Loucy (cell line): ENCODE measurements around the gene CABP4.
A peak's percentile ranks its signal among the peaks of the same experiment; 100 is the strongest.

Experiments
- H2AFZ ChIP-seq: fragments of 200-600 bp; sonication (generic); 2 replicates; pipeline ENCODE4 v1.6.0; 2016; ENCODE audit warnings: antibody characterized with exemption, mild to moderate bottlenecking, low read length, moderate library complexity
- H3F3A ChIP-seq: fragments of 200-600 bp; 2 replicates; pipeline ENCODE4 v1.6.0; 2016; ENCODE audit warnings: antibody characterized with exemption, low read depth, mild to moderate bottlenecking
- H3K27me3 ChIP-seq: fragments of 200-600 bp; sonication (generic); 2 replicates; pipeline ENCODE4 v1.6.1; 2014; ENCODE audit warnings: low read length, mild to moderate bottlenecking; ENCODE audit not compliant: insufficient read depth, poor library complexity, severe bottlenecking
- H3K36me3 ChIP-seq: fragments of 200-600 bp; sonication (generic); 2 replicates; pipeline ENCODE4 v1.6.1; 2016; ENCODE audit warnings: low read length; ENCODE audit not compliant: insufficient read depth
- H3K4me1 ChIP-seq: fragments of 200-600 bp; sonication (generic); 2 replicates; pipeline ENCODE4 v1.5.1; 2014; ENCODE audit warnings: low read length, mild to moderate bottlenecking; ENCODE audit not compliant: insufficient read depth, poor library complexity, severe bottlenecking
- H3K4me2 ChIP-seq: fragments of 200-600 bp; sonication (generic); 2 replicates; pipeline ENCODE4 v1.6.0; 2014; ENCODE audit warnings: antibody characterized with exemption, low read length, low read depth, mild to moderate bottlenecking; ENCODE audit not compliant: poor library complexity, severe bottlenecking
- H3K4me3 ChIP-seq: fragments of 200-600 bp; sonication (generic); 2 replicates; pipeline ENCODE4 v1.5.1; 2014; ENCODE audit warnings: low read length, mild to moderate bottlenecking, mixed read lengths; ENCODE audit not compliant: poor library complexity, severe bottlenecking
- H3K79me2 ChIP-seq: fragments of 200-600 bp; sonication (generic); 2 replicates; pipeline ENCODE4 v1.6.1; 2014; ENCODE audit warnings: low read length; ENCODE audit not compliant: insufficient read depth
- H3K9ac ChIP-seq: fragments of 200-600 bp; sonication (generic); 2 replicates; pipeline ENCODE4 v1.6.0; 2014; ENCODE audit warnings: mild to moderate bottlenecking, low read depth, low read length, moderate library complexity; ENCODE audit not compliant: poor library complexity, severe bottlenecking
- H3K9me2 ChIP-seq: fragments of 200-600 bp; sonication (generic); replicated peaks from 2 replicates; pipeline ENCODE4 v1.6.1; 2016; ENCODE audit warnings: low read depth, low read length, mixed read lengths
- H3K9me3 ChIP-seq: fragments of 200-600 bp; sonication (generic); 2 replicates; pipeline ENCODE4 v1.6.1; 2014; ENCODE audit warnings: mild to moderate bottlenecking, antibody characterized with exemption, low read length, low read depth; ENCODE audit not compliant: insufficient read depth
- H4K20me1 ChIP-seq: fragments of 200-600 bp; sonication (generic); 2 replicates; pipeline ENCODE4 v1.6.0; 2014; ENCODE audit warnings: antibody characterized with exemption, low read length, mild to moderate bottlenecking; ENCODE audit not compliant: insufficient read depth, poor library complexity, severe bottlenecking
- CTCF ChIP-seq: fragments of 200-600 bp; sonication (generic); conservative IDR thresholded peaks from 2 replicates; pipeline ENCODE4 v1.5.1; 2014; ENCODE audit warnings: mild to moderate bottlenecking, antibody characterized with exemption, low read length
- EZH2phosphoT487 ChIP-seq: fragments of 200-600 bp; IDR thresholded peaks from 2 replicates; pipeline ENCODE4 v1.6.1; 2018; ENCODE audit warnings: antibody characterized with exemption, mild to moderate bottlenecking, moderate library complexity, borderline replicate concordance

The CABP4 gene

GRCh38 chr11:67436459-67437081, 18.6 kb upstream of the CABP4 start:
- peak overlapping the region; percentile 100 for H3K4me3 ChIP-seq
- H3K4me2 ChIP-seq = peak overlapping the region; percentile 96

GRCh38 chr11:67437082-67437808, 17.9 kb upstream of the CABP4 start, which contains the start of gene PTPRCAP:
Gene PTPRCAP, minus strand, starts transcription at chr11:67437682. Its CDS starts 63 bp downstream, at chr11:67437619.
- peaks cover 46% of the 10 kb centered on the region for H4K20me1 ChIP-seq
- H3K9me2 ChIP-seq = no peaks in the 10 kb centered on the region
- H3K79me2 ChIP-seq = peaks cover 80% of the 10 kb centered on the region
- peaks cover 20% of the 10 kb centered on the region; the same call in 1 of the 2 replicates for H3K36me3 ChIP-seq
- no peak for TF ChIP-seq EZH2phosphoT487
- no peak for TF ChIP-seq CTCF
- no peaks in the 10 kb centered on the region for H3K9me3 ChIP-seq
- H2AFZ ChIP-seq = no peak within 1 kb of the TSS
- H3K9ac ChIP-seq = peak within 1 kb of the TSS; percentile 100
- H3K4me3 ChIP-seq = peak within 1 kb of the TSS; percentile 100
- H3K4me2 ChIP-seq = peak within 1 kb of the TSS; percentile 96
- peaks cover 53% of the 10 kb centered on the region for H3K4me1 ChIP-seq
- H3F3A ChIP-seq = 0 out of 2 replicates have a peak, but pooled peaks cover 4% of the 10 kb centered on the region
- H3K27me3 ChIP-seq = no peaks in the 10 kb centered on the region

More at GRCh38 chr11:67436459-67437081, 18.6 kb upstream of the CABP4 start:
- no peaks in the 10 kb centered on the region for H3K9me2 ChIP-seq
- H3K79me2 ChIP-seq = peaks cover 87% of the 10 kb centered on the region
- H3K9me3 ChIP-seq = no peaks in the 10 kb centered on the region
- no peaks in the 10 kb centered on the region for H3K27me3 ChIP-seq
- no peak overlapping the region for H2AFZ ChIP-seq
- peak overlapping the region; percentile 100 for H3K9ac ChIP-seq
- H3F3A ChIP-seq = 0 out of 2 replicates have a peak, but pooled peaks cover 4% of the 10 kb centered on the region
- peaks cover 20% of the 10 kb centered on the region; the same call in 1 of the 2 replicates for H3K36me3 ChIP-seq
- peaks cover 50% of the 10 kb centered on the region for H4K20me1 ChIP-seq
- H3K4me1 ChIP-seq = peaks cover 53% of the 10 kb centered on the region
- TF ChIP-seq CTCF = no peak
- TF ChIP-seq EZH2phosphoT487 = no peak

- no peak overlapping the region for H2AFZ ChIP-seq
- peak overlapping the region; percentile 100 for H3K9ac ChIP-seq
- peak overlapping the region; percentile 100 for H3K4me3 ChIP-seq
- H3K36me3 ChIP-seq = peaks cover 20% of the 10 kb centered on the region; the same call in 1 of the 2 replicates
- H3K79me2 ChIP-seq = peaks cover 75% of the 10 kb centered on the region
- TF ChIP-seq EZH2phosphoT487 = no peak
- no peak for TF ChIP-seq CTCF
- H3F3A ChIP-seq = 0 out of 2 replicates have a peak, but pooled peaks cover 4% of the 10 kb centered on the region
- peaks cover 53% of the 10 kb centered on the region for H3K4me1 ChIP-seq
- no peaks in the 10 kb centered on the region for H3K9me2 ChIP-seq
- no peaks in the 10 kb centered on the region for H3K27me3 ChIP-seq
- H3K9me3 ChIP-seq = no peaks in the 10 kb centered on the region
- peaks cover 41% of the 10 kb centered on the region for H4K20me1 ChIP-seq
- H3K4me2 ChIP-seq = peak overlapping the region; percentile 90
Measured at GRCh38 chr11:67437809-67438157, 17.4 kb upstream of the CABP4 start.
